NOMO-1 (cell line): ENCODE data around the gene IGLL1.
"Not testable (repeated sequence)": the region's sequence is repeated elsewhere in the genome, so short reads cannot be mapped to it uniquely, and the experiment has no call there.

Experiments used
- DNase-seq, 2 experiments: peaks; one replicate each; lab custom pipeline; 2025; ENCODE audit not compliant: unreplicated experiment in 2 of 2; lab: John Stamatoyannopoulos, UW

The IGLL1 gene

GRCh38 chr22:23543506-23544000 lies 36.5 kb downstream of the IGLL1 start:
- not testable (repeated sequence) for DNase-seq

- DNase-seq = no peak
Measured at GRCh38 chr22:23542933-23543332, 37.2 kb downstream of the IGLL1 start.

GRCh38 chr22:23542391-23542790 lies 37.7 kb downstream of the IGLL1 start:
- DNase-seq = not testable (repeated sequence)

- DNase-seq = not testable (repeated sequence)
Measured at GRCh38 chr22:23541849-23542281, 38.2 kb downstream of the IGLL1 start.

- not testable (repeated sequence) for DNase-seq
Measured at GRCh38 chr22:23540837-23541236, 39.3 kb downstream of the IGLL1 start.

DNA sequence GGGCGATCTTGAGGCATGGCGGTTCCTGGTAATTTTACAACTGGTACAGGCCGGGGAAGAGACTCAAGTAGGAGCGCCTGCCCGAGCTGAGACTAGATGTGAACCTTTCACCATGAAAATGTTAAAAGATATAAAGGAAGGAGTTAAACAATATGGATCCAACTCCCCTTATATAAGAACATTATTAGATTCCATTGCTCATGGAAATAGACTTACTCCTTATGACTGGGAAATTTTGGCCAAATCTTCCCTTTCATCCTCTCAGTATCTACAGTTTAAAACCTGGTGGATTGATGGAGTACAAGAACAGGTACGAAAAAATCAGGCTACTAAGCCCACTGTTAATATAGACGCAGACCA lies 40.3 kb downstream of the IGLL1 start:
- not testable (repeated sequence) for DNase-seq

GRCh38 chr22:23539135-23539838 lies 40.8 kb downstream of the IGLL1 start:
- peak; percentile 50 to 70 for DNase-seq

GRCh38 chr22:23538696-23539030 lies 41.4 kb downstream of the IGLL1 start:
- not testable (repeated sequence) for DNase-seq

DNA sequence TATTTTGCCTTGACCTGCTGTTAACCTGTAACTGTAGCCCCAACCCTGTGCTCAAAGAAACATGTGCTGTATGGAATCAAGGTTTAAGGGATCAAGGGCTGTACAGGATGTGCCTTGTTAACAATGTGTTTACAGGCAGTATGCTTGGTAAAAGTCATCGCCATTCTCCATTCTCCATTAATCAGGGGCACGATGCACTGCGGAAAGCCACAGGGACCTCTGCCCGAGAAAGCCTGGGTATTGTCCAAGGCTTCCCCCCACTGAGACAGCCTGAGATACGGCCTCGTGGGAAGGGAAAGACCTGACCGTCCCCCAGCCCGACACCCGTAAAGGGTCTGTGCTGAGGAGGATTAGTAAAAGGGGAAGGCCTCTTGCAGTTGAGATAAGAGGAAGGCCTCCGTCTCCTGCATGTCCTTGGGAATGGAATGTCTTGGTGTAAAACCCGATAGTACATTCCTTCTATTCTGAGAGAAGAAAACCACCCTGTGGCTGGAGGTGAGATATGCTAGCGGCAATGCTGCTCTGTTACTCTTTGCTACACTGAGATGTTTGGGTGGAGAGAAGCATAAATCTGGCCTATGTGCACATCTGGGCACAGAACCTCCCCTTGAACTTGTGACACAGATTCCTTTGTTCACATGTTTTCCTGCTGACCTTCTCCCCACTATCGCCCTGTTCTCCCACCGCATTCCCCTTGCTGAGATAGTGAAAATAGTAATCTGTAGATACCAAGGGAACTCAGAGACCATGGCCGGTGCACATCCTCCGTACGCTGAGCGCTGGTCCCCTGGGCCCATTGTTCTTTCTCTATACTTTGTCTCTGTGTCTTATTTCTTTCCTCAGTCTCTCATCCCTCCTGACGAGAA lies 42.0 kb downstream of the IGLL1 start:
- DNase-seq = not testable (repeated sequence)

- DNase-seq = no peak
Measured at GRCh38 chr22:23537416-23537815, 42.7 kb downstream of the IGLL1 start.

DNA sequence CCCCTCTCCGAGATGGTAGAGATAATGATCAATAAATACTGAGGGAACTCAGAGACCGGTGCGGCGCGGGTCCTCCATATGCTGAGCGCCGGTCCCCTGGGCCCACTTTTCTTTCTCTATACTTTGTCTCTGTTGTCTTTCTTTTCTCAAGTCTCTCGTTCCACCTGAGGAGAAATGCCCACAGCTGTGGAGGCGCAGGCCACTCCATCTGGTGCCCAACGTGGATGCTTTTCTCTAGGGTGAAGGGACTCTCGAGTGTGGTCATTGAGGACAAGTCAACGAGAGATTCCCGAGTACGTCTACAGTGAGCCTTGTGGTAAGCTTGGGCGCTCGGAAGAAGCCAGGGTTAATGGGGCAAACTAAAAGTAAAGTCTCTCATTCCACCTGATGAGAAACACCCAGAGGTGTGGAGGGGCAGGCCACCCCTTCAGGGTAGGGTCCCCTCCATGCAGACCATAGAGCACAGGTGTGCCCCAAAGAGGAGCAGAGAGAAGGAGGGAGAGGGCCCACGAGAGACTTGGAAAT lies 43.2 kb downstream of the IGLL1 start:
- DNase-seq = no peak

GRCh38 chr22:23535790-23536661 lies 44.1 kb downstream of the IGLL1 start:
- DNase-seq = peak in 1 of 2 experiments; percentile 21

- no peak for DNase-seq
Measured at GRCh38 chr22:23534851-23535717, 45.0 kb downstream of the IGLL1 start.

GRCh38 chr22:23534201-23534850 lies 45.8 kb downstream of the IGLL1 start:
- no peak for DNase-seq

DNA sequence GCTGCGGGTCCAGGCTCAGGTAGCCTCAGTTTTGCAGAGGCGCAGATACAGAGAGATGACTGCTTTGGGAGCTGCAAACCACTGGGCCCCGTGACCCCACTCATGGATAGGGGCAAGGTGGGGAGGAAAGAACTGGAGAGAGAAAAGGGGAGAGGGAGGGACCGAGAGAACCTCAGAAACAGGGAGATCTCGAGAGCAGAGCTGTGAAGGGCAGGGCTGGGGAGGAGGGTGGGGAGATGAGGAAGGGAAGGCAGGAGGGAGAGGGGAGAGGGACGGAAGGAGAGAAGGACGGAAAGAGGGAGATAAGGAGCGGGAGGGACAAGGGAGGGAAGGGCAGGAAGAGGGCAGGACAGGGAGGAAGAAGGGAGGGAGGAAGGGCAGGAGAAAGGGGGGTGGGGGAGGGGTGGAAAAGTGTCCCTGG lies 46.3 kb downstream of the IGLL1 start:
- no peak for DNase-seq

DNA sequence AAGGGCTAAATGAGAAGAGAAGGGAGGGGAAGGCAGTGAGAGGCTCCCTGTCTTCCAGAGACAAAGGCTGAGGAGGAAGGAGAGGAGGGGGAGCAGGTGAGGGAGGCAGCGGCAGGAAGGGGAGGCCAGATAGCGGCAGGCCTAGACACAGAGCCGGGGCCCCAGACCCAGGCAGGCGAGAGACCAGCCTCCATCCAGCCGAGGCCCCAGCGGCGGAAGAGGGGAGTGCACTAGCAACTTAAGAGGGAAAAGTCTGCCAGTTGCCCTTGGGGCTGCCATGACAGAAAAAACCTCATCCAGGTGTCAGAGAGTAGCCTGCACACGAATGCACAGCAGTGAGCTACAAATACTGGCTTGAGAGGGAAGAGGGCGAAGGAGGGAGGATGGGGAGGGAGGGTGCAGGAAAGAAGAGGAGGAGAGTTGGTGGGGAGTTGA lies 46.7 kb downstream of the IGLL1 start:
- no peak for DNase-seq

DNA sequence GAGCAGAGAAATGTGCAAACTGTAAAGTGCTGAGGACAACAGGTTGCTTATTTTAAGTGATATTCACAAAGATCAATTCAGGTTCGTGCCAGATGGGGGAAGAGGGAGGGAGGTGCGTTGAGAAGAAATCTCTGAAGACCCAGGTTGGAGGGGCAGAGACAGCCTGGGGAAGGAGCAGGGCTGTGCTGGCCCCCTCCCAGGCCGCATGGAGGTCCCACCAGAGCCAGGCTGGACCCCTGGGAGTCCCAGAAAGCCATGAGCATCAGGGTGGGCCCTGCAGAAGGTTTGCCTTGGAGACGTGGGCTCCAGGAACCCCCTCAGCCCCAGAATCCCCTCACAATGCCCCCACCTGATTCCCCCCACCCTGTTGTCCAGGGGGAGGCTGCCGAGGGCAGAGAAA lies 47.4 kb downstream of the IGLL1 start:
- no peak for DNase-seq

- DNase-seq = no peak
Measured at GRCh38 chr22:23531966-23532705, 48.0 kb downstream of the IGLL1 start.
